MM.1S (cell line): ENCODE measurements around the gene SLC6A3.

Experiments used
- EZH2 ChIP-seq: fragments of 300-600 bp; sonication (generic); optimal IDR thresholded peaks from 2 replicates; pipeline ENCODE3; 2017; ENCODE audit warnings: low read depth, mild to moderate bottlenecking, antibody characterized with exemption, low read length, mixed read lengths
- EZH2phosphoT487 ChIP-seq: fragments of 300-600 bp; sonication (generic); IDR thresholded peaks from 2 replicates; pipeline ENCODE4 v1.6.1; 2018; ENCODE audit warnings: antibody characterized with exemption, low read length
- TF ChIP-seq, protein P1 (sequence below): fragments of 300-600 bp; sonication (generic); IDR thresholded peaks from 2 replicates; pipeline ENCODE4 v1.5.1; 2016; ENCODE audit warnings: antibody characterized with exemption, low read length, mixed read lengths

DNA sequence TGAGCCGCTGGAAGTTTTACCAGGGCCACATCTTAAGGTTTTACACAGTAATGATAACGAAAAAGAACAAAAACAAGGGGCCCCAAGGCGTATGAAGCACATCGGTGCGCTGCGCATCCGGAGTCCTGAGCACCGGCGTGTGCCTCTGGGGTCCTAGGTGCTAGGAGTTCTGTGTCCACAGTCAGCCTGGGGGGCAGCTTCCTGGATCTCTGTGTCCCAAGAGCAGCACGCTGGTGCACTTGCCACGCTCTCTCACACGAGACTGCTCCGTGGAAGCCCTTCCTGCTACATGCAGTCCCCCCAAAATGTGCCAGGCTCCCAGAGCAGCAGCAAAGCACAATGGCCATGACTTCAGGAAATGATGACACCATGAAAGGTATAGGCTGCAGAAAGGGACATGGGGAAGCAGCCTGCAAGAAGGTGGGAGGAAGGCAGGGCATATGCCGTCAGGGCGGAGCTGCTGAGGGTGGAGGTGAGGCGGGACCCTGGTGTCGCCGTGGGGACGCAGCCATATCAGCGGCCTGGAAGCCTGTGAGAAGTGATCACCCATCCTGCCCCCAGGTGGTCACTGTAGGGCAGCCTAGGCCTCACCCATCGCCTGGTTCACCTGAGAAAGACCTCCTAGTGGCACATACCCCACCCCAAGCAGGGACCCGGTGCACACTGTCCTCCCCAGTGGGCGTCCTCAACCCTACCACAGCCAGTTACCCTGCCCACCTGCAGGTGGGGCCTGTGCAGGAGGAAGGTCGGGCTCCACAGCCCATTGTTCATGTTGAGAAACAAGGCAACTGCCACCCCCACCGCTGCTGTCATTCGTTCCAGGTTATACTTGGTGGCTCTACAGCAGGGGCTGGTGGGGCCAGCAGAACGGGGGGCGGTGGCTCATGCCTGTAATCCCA is 23.6 kb upstream of the SLC6A3 start:
- TF ChIP-seq, protein P1, sequence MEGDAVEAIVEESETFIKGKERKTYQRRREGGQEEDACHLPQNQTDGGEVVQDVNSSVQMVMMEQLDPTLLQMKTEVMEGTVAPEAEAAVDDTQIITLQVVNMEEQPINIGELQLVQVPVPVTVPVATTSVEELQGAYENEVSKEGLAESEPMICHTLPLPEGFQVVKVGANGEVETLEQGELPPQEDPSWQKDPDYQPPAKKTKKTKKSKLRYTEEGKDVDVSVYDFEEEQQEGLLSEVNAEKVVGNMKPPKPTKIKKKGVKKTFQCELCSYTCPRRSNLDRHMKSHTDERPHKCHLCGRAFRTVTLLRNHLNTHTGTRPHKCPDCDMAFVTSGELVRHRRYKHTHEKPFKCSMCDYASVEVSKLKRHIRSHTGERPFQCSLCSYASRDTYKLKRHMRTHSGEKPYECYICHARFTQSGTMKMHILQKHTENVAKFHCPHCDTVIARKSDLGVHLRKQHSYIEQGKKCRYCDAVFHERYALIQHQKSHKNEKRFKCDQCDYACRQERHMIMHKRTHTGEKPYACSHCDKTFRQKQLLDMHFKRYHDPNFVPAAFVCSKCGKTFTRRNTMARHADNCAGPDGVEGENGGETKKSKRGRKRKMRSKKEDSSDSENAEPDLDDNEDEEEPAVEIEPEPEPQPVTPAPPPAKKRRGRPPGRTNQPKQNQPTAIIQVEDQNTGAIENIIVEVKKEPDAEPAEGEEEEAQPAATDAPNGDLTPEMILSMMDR, result no peak
- no peak for TF ChIP-seq EZH2
- no peak for TF ChIP-seq EZH2phosphoT487
